HepG2 (cell line): ENCODE results near the gene MSI2. TPM values are rescaled to one million over a fixed set of nuclear protein-coding genes. Genes with fewer than 3 reads are reported as not detected.

ENCODE experiments used
- ATAC-seq: fragments of 200-7000 bp; cut with Tn5 transposase; 3 replicates; pipeline ENCODE4 v1.9.1; 2020; ENCODE audit warnings: mild to moderate bottlenecking, moderate library complexity
- BruUV-seq: library from RNA; stranded (reverse); fragments of 400-500 nt; replicated peaks from 2 replicates; lab custom pipeline; 2021; lab: Mats Ljungman, UMichigan
- CTCF ChIA-PET: fragments of 300-600 bp; formaldehyde crosslinking; extraction: SDS; loops from one replicate; lab custom pipeline; 2021; ENCODE audit warnings: low total read pairs, inconsistent platforms, low intra/inter-chr PET ratio; lab: Yijun Ruan, JAX
- POLR2A ChIA-PET: fragments of 350-600 bp; sonication (Branson Sonifier 250); formaldehyde crosslinking; loops from one replicate; lab custom pipeline; 2020; ENCODE audit warnings: antibody characterized with exemption, inconsistent platforms; lab: Yijun Ruan, JAX
- DNase-seq: peaks from one replicate; pipeline ENCODE4 v3.0.0-alpha.2; 2015; ENCODE audit warnings: low spot score
- FAIRE-seq: peaks from 3 replicates; lab custom pipeline; 2011; peaks lifted over from hg19 to GRCh38; lab: Jason Lieb, UNC
- H2AFZ ChIP-seq: one replicate; pipeline ENCODE4 v1.6.1; 2011; ENCODE audit warnings: low read length, inconsistent platforms
- H3K27ac ChIP-seq: fragments of 300-600 bp; 3 replicates; pipeline ENCODE4 v1.8.0; 2011; ENCODE audit warnings: mixed run types, mild to moderate bottlenecking, mixed read lengths, low read length, inconsistent platforms; ENCODE audit not compliant: insufficient read depth; ENCODE audit errors: extremely low read length
- H3K27me3 ChIP-seq, 2 experiments: fragments of 200-600 bp in 1 of 2; 2 replicates in 1 of 2; 3 replicates in 1 of 2; pipeline versions ENCODE4 v1.6.0 to v1.8.0; 2011; ENCODE audit warnings: low read length in 2 of 2, mild to moderate bottlenecking in 2 of 2, moderate library complexity in 2 of 2, inconsistent platforms in 1 of 2; ENCODE audit not compliant: insufficient read depth in 2 of 2, control insufficient read depth in 1 of 2
- H3K36me3 ChIP-seq, 2 experiments: fragments of 200-600 bp in 1 of 2; replicated peaks in 1 of 2; 2 replicates in 1 of 2; 3 replicates in 1 of 2; pipeline versions ENCODE4 v1.5.1 to v1.8.0; 2011; ENCODE audit warnings: low read length in 2 of 2, inconsistent platforms in 1 of 2; ENCODE audit not compliant: insufficient read depth in 2 of 2, control insufficient read depth in 1 of 2
- H3K4me1 ChIP-seq: 2 replicates; pipeline ENCODE4 v1.5.1; 2012; ENCODE audit warnings: low read length, inconsistent platforms; ENCODE audit not compliant: insufficient read depth
- H3K4me2 ChIP-seq: 2 replicates; pipeline ENCODE4 v1.6.0; 2011; ENCODE audit warnings: low read depth, low read length, inconsistent platforms
- H3K4me3 ChIP-seq, 3 experiments: fragments of 200-600 bp in 1 of 3; sonication (generic), shearing (Covaris generic) in 1 of 3; replicated peaks in 1 of 3; 2 replicates each; pipeline ENCODE4 v1.5.1; 2011 to 2016; ENCODE audit warnings: low read length in 3 of 3, inconsistent platforms in 2 of 3, low read depth in 2 of 3, mild to moderate bottlenecking in 2 of 3, control low read depth in 1 of 3, mixed read lengths in 1 of 3; ENCODE audit not compliant: insufficient read depth in 1 of 3
- H3K79me2 ChIP-seq: one replicate; pipeline ENCODE4 v1.6.1; 2011; ENCODE audit warnings: low read length, inconsistent platforms; ENCODE audit not compliant: insufficient read depth
- H3K9ac ChIP-seq: 2 replicates; pipeline ENCODE4 v1.6.0; 2011; ENCODE audit warnings: mild to moderate bottlenecking, low read depth, low read length, inconsistent platforms; ENCODE audit not compliant: insufficient read depth
- H3K9me3 ChIP-seq: 2 replicates; pipeline ENCODE4 v1.5.1; 2012; ENCODE audit warnings: mild to moderate bottlenecking, low read length
- H4K20me1 ChIP-seq: 2 replicates; pipeline ENCODE4 v1.6.0; 2011; ENCODE audit warnings: inconsistent platforms, mild to moderate bottlenecking, low read length, moderate library complexity; ENCODE audit not compliant: insufficient read depth
- AGO2 ChIP-seq: fragments of 200-400 bp; formaldehyde crosslinking; optimal IDR thresholded peaks from 2 replicates; pipeline ENCODE3; 2017; ENCODE audit warnings: mild to moderate bottlenecking, low read depth, low read length, moderate library complexity
- RAD51 ChIP-seq: fragments of 450-650 bp; IDR thresholded peaks from 2 replicates; pipeline ENCODE4 v1.6.1; 2016; ENCODE audit warnings: borderline replicate concordance
- THAP8 ChIP-seq: sonication (generic); formaldehyde crosslinking; IDR thresholded peaks from 2 replicates; pipeline ENCODE4 v1.5.1; 2020; ENCODE audit warnings: missing genetic modification reagents, mild to moderate bottlenecking, borderline replicate concordance
- USF2 ChIP-seq, 2 experiments: sonication (generic) in 1 of 2; formaldehyde crosslinking in 1 of 2; IDR thresholded peaks; 2 replicates each; pipeline versions ENCODE4 v1.5.1 to v1.6.1; 2011 to 2020; ENCODE audit warnings: borderline replicate concordance in 1 of 2, low read depth in 1 of 2, low read length in 1 of 2, mild to moderate bottlenecking in 1 of 2, missing genetic modification reagents in 1 of 2, moderate library complexity in 1 of 2
- ZFP41 ChIP-seq: sonication (generic); formaldehyde crosslinking; IDR thresholded peaks from 2 replicates; pipeline ENCODE4 v1.4.0; 2020; ENCODE audit warnings: mild to moderate bottlenecking, missing genetic modification reagents, borderline replicate concordance
- ZNF687 ChIP-seq: sonication (generic); formaldehyde crosslinking; IDR thresholded peaks from 2 replicates; pipeline ENCODE4 v1.5.1; 2020; ENCODE audit warnings: mild to moderate bottlenecking, missing genetic modification reagents, moderate library complexity
- WGBS: methylation state at CpG from one replicate; pipeline ENCODE4 v1.1.6; 2017; ENCODE audit warnings: low lambda C conversion rate; 5-methylcytosine and 5-hydroxymethylcytosine counted together
- in situ Hi-C: cut with HindIII; loops from 2 replicates; pipeline ENCODE4 v1.10.0; 2017; ENCODE audit warnings: low pct_unique_long_range_greater_than_20kb; ENCODE audit not compliant: extremely low pct_ligation_motif_present
- intact Hi-C: fragments of 100-400 bp; cut with micrococcal nuclease; formaldehyde crosslinking; loops from one replicate; pipeline ENCODE4 v1.10.0; 2022; ENCODE audit not compliant: unreplicated experiment
- polyA plus RNA-seq, 8 experiments: library from polyadenylated mRNA; depleted of rRNA in 3 of 8; stranded (reverse) in 7 of 8; unstranded in 1 of 8; fragments of >200 nt; fragmentation: Illumina TruSeq in 4 of 8; extraction: Trizol in 4 of 8; gene quantifications; 2 replicates each; pipeline versions ENCODE4 v1.2.1 to v1.2.3, GENCODE V29; 2011 to 2016; ENCODE audit warnings: low read depth in 4 of 8, missing spikeins in 1 of 8, mixed read lengths in 1 of 8; ENCODE audit not compliant: insufficient read depth in 1 of 8
- total RNA-seq, 5 experiments: library from RNA; depleted of rRNA; stranded (reverse); fragments of >200 nt; fragmentation: Illumina TruSeq; extraction: Trizol; gene quantifications; 2 replicates each; pipeline ENCODE4 v1.2.3, GENCODE V29; 2016; ENCODE audit warnings: low read depth in 1 of 5

Gene MSI2
- total and polyA plus RNA-seq, 2 of the 13 experiments (the other 11 are each of a cell fraction or from before 2014, with no cell fraction given), result 77.5 to 78.4 TPM

DNA sequence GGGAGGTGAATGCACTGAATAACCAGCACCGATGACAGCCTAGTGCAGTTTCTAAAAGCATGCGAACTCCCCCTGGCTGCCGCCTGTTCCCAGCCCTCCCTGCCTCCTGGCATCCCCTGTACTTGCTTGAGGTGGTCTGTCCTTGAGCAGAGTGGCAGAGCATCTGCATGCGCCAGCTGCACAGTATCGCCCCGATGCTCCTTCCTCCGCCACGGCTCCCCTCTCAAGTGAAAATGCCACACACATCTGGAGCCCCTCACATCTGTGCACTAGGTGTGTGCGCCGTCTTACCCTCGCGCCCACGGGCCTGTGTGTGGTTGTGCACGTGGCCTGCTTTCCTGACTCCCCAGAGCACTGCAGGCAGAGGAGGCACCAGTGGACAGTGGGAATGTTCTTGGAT, 376.9 kb downstream of the MSI2 start (continued):
- TF ChIP-seq ZNF687 (CRISPR knock-in tag), result 0 out of 2 replicates have a peak, but pooled peaks have one; percentile 13
- no peak for TF ChIP-seq ZFP41 (CRISPR knock-in tag)
- TF ChIP-seq AGO2, result peak; percentile 63

DNA sequence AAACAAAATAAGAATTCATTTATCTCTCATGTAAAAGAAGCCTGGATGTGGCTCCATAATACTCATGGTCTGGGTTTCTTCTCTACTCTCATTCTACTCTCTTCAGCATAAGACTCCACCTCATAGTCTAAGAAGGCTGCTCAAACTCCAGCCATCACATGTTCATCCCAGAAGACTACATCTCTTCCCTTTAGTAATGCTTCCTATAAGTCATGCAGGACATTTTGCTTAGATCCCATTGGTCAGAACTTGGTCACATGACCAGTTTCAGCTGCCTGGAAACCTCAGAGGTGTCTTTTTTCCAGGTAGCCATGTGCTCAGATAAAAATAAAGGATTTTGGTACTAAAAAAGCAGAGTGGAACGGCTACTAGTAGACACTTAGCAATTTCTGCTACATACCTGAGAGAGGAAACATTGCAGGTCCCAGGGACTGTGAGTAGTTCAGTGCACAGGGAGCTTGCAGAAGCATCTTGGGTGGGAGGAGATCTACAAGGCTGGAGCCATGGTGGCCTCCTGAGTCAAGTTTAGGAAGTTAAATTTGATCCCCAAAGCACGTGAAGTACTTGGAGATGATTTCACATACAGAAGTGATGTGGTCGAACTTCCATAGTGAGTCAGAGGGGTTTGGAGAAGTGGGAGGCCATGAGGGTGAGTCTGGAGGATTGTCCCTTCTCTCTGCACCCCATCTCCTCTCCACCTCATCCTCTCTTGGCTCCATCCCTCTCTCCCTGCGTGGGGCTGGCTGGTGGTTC, 378.6 kb downstream of the MSI2 start:
- POLR2A ChIA-PET, result no interaction called here
- intact Hi-C loops (no loop called here), in situ Hi-C loops (no loop called here)
- Histone ChIP-seq H3K79me2 (no peaks in the 10 kb centered on the region), H3K36me3 (peaks cover 49 to 76% of the 10 kb centered on the region in 2 experiments), H3K4me1 (no peaks in the 10 kb centered on the region), H4K20me1 (peaks cover 6% of the 10 kb centered on the region; the same call in 1 of the 2 replicates), H3K9me3 (no peaks in the 10 kb centered on the region), H3K4me3 (no peak overlapping the region), H3K9ac (no peak overlapping the region), H2AFZ (no peak overlapping the region), H3K27me3 (no peaks in the 10 kb centered on the region), H3K27ac (no peak overlapping the region), H3K4me2 (no peak overlapping the region)
- WGBS, result 93% methylated on average over 4 of the region's 4 CpGs
- CTCF ChIA-PET, result no interaction called here
- no peak for ATAC-seq
- no peak for FAIRE-seq
- TF ChIP-seq USF2 (IDR thresholded peaks at IDR 0.05; ENCODE audit: low read depth, low read length) (0 out of 2 replicates have a peak, but pooled peaks have one; percentile 15), USF2 (CRISPR knock-in tag; IDR thresholded peaks at IDR 0.05; ENCODE audit: borderline replicate concordance) (0 out of 2 replicates have a peak, but pooled peaks have one; percentile 38), RAD51 (peak; percentile 55; the same call in 1 of the 2 replicates), THAP8 (CRISPR knock-in tag) (no peak)
- no peak for DNase-seq
- TSS peak; percentile 15 for BruUV-seq
